ENCODE data around the gene DPYSL4.

Gene DPYSL4

GRCh38 chr10:132228616-132229015, 41.9 kb downstream of the DPYSL4 start:
- no peak for DNase-seq (ENCODE audit: low read depth in 2 of 2)

- DNase-seq (ENCODE audit: low read depth in 2 of 2): no peak
Measured at GRCh38 chr10:132229096-132229495, 42.3 kb downstream of the DPYSL4 start.

- DNase-seq (ENCODE audit: low read depth in 2 of 2): no peak
Measured at GRCh38 chr10:132229834-132230556, 43.2 kb downstream of the DPYSL4 start.

GRCh38 chr10:132230557-132231210, 43.9 kb downstream of the DPYSL4 start:
- no peak for DNase-seq (ENCODE audit: low read depth in 2 of 2)

GRCh38 chr10:132231656-132232022, 44.9 kb downstream of the DPYSL4 start:
- no peak for DNase-seq (ENCODE audit: low read depth in 2 of 2)

GRCh38 chr10:132232023-132232951, 45.5 kb downstream of the DPYSL4 start:
- no peak for DNase-seq (ENCODE audit: low read depth in 2 of 2)

- DNase-seq (ENCODE audit: low read depth in 2 of 2): no peak
Measured at GRCh38 chr10:132232981-132233380, 46.2 kb downstream of the DPYSL4 start.

GRCh38 chr10:132233501-132234085, 46.8 kb downstream of the DPYSL4 start:
- no peak for DNase-seq (ENCODE audit: low read depth in 2 of 2)

- no peak for DNase-seq (ENCODE audit: low read depth in 2 of 2)
Measured at GRCh38 chr10:132234860-132235259, 48.1 kb downstream of the DPYSL4 start.

- no peak for DNase-seq (ENCODE audit: low read depth in 2 of 2)
Measured at GRCh38 chr10:132236161-132236560, 49.4 kb downstream of the DPYSL4 start.

- DNase-seq (ENCODE audit: low read depth in 2 of 2): no peak
Measured at GRCh38 chr10:132236881-132237280, 50.1 kb downstream of the DPYSL4 start.

GRCh38 chr10:132237396-132237795, 50.6 kb downstream of the DPYSL4 start:
- no peak for DNase-seq (ENCODE audit: low read depth in 2 of 2)

- DNase-seq (ENCODE audit: low read depth in 2 of 2): no peak
Measured at GRCh38 chr10:132237871-132238270, 51.1 kb downstream of the DPYSL4 start.

GRCh38 chr10:132238371-132239125, 51.8 kb downstream of the DPYSL4 start:
- no peak for DNase-seq (ENCODE audit: low read depth in 2 of 2)

- DNase-seq (ENCODE audit: low read depth in 2 of 2): no peak
Measured at GRCh38 chr10:132239126-132240031, 52.6 kb downstream of the DPYSL4 start.

- no peak for DNase-seq (ENCODE audit: low read depth in 2 of 2)
Measured at GRCh38 chr10:132240156-132240555, 53.4 kb downstream of the DPYSL4 start.

GRCh38 chr10:132240581-132240980, 53.8 kb downstream of the DPYSL4 start:
- DNase-seq (ENCODE audit: low read depth in 2 of 2): no peak

- no peak for DNase-seq (ENCODE audit: low read depth in 2 of 2)
Measured at GRCh38 chr10:132241086-132241485, 54.3 kb downstream of the DPYSL4 start.

GRCh38 chr10:132241496-132241895, 54.7 kb downstream of the DPYSL4 start:
- no peak for DNase-seq (ENCODE audit: low read depth in 2 of 2)

Measured in stimulated activated CD8-positive, alpha-beta memory T cell treated with anti-CD3 and anti-CD28 coated beads, Interleukin-2, amount 100 ng/mL, for 1 hour (primary cell).